Subcutaneous adipose tissue (tissue), 4 donors: ENCODE data around the gene SEC23B. TPM values are rescaled to one million over a fixed set of nuclear protein-coding genes. Genes with fewer than 3 reads are reported as not detected.

ENCODE experiments used
- CTCF ChIP-seq: fragments of 450-650 bp; IDR thresholded peaks from one replicate; pipeline ENCODE4 v1.5.1; 2016; ENCODE audit warnings: low read depth, mild to moderate bottlenecking, control low read depth, antibody characterized with exemption, moderate library complexity
- small RNA-seq: library from RNA; depleted of rRNA; stranded (forward); fragments of <200 nt; gene quantifications from one replicate; pipeline ENCODE3, GENCODE V24; 2016
- total RNA-seq, 4 donors: library from RNA; depleted of rRNA; stranded (reverse); fragments of >200 nt; gene quantifications; one replicate each; pipeline ENCODE4 v1.1.0, GENCODE V29; 2016

SEC23B gene
- total RNA-seq, 4 donors from 2014 or later: 20.0 to 35.9 (median 25.4) TPM

- TF ChIP-seq CTCF: no peak
These were observed 82.4 kb downstream of the SEC23B start for GRCh38 chr20:18589941-18590674.

- no peak for TF ChIP-seq CTCF
These were observed 88.5 kb downstream of the SEC23B start for GRCh38 chr20:18596270-18596669.

- no peak for TF ChIP-seq CTCF
These were observed 102.0 kb downstream of the SEC23B start for GRCh38 chr20:18609741-18610140.

Small RNA genes lying within 50 kb of the gene (small RNA-seq; reads per million reads assigned to genes)
- not detected for gene MIR3192
- gene RN7SL638P: not detected
- gene RNU6ATAC34P: not detected

Other genes with a start within 250 kb of the SEC23B start
- 10 to 100 TPM in 3 of 4 donors, 1 to 10 TPM in 1; 5.9 to 18.9 (median 16.8) TPM for gene ZNF133, start 219.4 kb upstream of the SEC23B start, total RNA-seq
- 1 to 10 TPM in 3 of 4 donors, under 1 TPM in 1; 0.65 to 2.2 (median 2.0) TPM for gene DZANK1, start 40.9 kb upstream of the SEC23B start, total RNA-seq
- 10 to 100 TPM in 2 of 4 donors, 1 to 10 TPM in 2; 6.3 to 13.9 (median 10.8) TPM for gene POLR3F, start 40.5 kb upstream of the SEC23B start, total RNA-seq
- 10 to 100 TPM; 11.3 to 16.3 (median 12.6) TPM for gene RBBP9, start 10.7 kb upstream of the SEC23B start, total RNA-seq
- 100 to 1,000 TPM; 112 to 177 (median 123) TPM for gene SMIM26, start 59.5 kb downstream of the SEC23B start, total RNA-seq
- gene DTD1, start 80.1 kb downstream of the SEC23B start, total RNA-seq: 10 to 100 TPM; 15.8 to 31.3 (median 28.7) TPM